NCI-H1092 treated with DMSO at 0.1 percent for 48 hours (cell line): ENCODE measurements around the gene LCN9.
"Not testable (repeated sequence)": the region's sequence is repeated elsewhere in the genome, so short reads cannot be mapped to it uniquely, and the experiment has no call there.

Source experiments
- DNase-seq: peaks from one replicate; lab custom pipeline; 2025; lab: John Stamatoyannopoulos, UW

The LCN9 gene

DNA sequence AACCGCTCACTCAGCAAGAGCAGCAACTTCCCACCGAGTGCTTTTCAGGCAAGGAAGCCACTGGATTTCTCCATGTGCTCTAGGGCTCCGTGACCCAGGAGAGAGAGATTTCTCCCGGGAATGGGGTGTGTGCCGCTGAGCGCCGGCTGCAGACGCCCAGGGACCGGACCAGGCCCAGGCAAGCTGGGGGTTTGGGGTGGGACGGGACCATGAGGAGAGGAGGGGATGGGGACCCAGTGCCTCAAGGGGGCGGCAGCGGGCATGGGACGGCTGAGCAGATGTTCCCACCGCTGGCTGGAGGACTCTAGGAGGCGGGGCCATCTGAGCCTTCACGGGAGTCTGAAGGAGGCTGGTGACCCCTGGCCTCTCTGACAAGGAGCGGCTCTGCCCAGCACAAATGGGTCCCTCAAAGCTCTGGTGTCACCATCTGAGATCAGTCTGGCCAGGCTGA, 8.5 kb downstream of the LCN9 start:
- no peak for DNase-seq

GRCh38 chr9:135672786-135673185, 9.7 kb downstream of the LCN9 start:
- DNase-seq: not testable (repeated sequence)

GRCh38 chr9:135673941-135674340, 10.8 kb downstream of the LCN9 start:
- no peak for DNase-seq

DNA sequence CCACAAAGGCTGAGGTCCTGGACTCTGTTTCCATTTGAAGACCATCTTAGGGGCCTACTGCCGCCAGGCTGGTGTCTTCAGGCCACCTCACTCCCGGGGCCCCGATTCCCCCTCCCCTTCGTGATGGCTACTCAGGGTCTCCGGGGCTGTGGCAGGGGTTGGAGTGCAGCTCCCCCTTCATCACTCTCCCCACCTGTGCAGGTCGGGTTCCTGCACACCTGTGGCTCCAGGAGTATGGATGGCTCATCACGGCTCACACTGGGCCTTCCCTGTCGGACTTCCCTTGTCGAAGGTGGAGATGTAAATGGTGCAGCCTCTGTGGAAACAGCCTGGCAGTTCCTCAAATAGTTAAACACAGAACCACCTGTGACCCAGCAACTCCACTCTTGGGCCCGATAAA, 11.9 kb downstream of the LCN9 start:
- DNase-seq: no peak

- no peak for DNase-seq
Observed at GRCh38 chr9:135676891-135677290, 13.8 kb downstream of the LCN9 start.

- DNase-seq: no peak
Observed at GRCh38 chr9:135677641-135678168, 14.6 kb downstream of the LCN9 start.

DNA sequence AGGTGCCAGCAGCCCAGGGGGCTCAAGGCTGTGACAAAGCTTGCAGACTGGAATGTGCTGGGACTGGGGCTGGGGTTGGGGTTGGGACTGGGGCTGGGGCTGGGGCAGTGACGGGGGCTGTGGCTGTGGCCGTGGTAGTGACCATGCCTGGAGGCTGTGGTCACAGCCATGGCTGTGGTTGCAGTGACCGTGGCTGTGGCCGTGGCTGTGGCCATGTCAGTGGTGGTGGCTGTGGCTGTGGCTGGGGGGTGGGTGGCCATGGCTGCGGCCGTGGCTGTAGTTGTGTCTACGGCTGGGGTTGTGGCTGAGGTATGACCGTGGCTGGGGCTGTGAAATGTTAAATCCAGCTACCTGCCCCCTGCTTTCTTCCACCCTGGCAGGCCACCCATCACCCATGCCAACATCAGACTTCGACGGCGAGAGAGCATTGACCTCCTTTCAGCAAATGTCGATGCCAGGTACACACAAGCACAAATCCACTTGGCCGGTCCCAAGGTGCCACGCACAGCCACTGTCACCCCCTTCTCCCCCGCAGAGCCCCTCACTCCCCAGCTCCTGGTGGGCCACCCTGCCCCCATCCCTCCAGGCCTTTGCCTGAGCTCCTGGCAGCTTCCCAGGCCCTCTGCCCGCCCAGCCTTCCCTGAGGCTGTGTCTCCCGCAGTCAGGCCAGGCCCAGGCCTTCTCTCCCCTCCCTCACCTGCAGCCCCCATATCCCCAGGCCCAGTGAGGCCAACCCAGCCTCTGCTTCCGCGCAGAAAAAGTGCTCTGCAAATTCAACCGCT, 15.3 kb downstream of the LCN9 start:
- no peak for DNase-seq

DNA sequence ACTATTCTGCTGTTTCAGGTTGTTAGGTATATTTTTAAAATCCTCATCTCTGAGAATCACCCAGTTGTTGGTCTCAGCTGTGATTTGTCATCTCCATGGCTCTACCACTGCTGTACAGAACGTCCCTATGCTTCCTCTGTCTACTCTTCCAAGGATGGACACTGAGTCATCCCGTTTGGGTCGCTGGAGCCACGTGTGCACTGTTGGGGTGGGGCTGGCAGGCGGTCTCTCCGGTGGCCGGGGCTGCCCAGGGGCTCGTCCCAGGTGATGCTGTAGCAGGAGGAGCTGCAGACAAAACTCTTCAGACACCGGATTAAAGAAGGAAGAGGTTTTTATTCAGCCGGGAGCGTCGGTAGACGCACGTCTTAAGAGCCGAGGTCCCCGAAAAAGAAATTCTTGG, 16.9 kb downstream of the LCN9 start:
- no peak for DNase-seq

- DNase-seq: no peak
Observed at GRCh38 chr9:135681161-135681560, 18.1 kb downstream of the LCN9 start.

DNA sequence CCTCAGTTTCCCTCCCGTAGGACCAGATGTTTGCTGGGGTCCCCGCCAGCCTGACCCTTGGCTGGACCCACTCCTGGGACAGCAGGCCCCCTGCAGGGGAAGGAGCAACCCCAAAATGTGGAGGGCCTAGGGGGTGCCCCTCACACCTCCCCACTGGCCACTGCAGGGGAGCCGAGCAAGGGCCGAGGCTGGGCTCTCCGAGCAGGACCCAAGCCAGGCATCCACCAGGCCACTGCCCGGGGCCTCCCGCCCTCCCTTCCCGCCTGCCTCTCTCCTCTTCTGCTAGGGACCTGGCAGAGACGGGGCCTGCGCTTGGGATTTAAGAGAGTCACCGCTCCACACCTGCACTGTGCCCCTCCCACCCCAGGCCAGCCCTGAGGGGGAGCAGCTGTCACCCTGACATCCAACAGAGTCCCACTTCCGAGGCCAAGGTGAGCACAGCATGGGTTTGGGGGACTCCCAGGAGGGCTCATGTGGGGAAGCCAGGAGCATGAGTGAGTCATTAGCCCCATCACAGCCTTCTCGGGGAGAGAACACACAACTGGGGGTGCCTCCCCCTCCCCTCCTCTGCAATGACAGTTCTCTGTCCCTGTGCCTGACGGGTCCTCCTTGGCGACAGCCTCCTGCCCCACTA, 20.4 kb downstream of the LCN9 start:
- DNase-seq: no peak

DNA sequence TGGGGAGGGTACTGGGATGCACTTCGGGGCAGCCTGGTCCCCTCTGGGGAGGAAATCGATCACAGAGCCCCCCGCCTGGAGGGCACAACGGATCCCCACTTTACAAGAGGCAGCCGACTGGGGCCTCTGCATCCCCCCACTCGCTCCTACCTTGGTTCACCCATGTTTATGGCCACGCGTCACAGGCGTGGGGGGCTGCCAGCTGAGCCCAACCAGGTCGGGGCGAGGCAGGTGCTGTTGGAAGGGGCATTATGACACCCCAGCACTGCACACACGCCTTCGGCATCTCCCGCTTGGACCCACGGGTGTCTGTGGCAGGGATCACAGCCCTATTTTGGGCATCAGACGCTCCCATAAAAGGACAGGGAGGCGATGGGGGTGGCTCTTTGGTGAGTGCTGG, 21.6 kb downstream of the LCN9 start:
- no peak for DNase-seq

GRCh38 chr9:135687216-135687615, 24.1 kb downstream of the LCN9 start:
- no peak for DNase-seq

DNA sequence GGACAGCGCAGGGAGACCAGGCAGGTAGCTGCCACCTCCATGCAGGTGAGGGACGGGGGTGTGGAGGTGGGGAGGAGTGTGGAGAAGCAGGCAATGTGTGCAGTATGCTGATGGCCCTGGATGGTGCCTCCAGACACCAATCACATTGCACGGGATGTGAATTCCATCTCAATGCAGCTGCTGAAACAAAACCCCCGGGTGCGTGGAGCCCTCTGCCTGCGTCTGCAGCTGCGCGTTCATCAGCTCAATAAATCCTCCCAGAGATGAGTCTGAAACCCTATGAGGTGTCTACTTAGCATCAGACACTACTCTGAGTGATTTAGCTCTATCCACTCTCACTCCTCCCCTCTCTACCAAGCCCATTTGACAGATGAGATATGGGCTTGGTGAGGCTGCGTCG, 25.9 kb downstream of the LCN9 start:
- DNase-seq: no peak

GRCh38 chr9:135690836-135691570, 27.9 kb downstream of the LCN9 start:
- DNase-seq: no peak

DNA sequence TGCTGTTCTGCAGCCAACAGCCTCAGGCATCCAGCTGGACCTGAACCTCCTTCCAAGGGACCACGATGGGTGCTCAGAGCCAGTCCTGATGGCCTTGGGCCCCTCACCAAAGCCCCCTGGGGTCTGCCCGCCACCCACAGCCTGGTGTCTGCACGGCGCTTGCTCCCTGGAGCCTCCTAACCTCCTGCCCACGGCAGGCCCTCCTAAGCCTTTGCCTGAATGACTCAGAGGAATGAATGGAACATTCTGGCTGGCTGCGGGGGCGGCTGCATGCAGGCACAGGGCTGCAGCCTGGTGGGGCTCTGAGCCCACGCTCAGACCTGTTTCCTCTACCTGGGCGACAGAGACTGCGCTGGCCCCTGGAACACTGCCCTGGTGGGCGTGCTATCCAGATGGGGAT, 29.3 kb downstream of the LCN9 start:
- no peak for DNase-seq

DNA sequence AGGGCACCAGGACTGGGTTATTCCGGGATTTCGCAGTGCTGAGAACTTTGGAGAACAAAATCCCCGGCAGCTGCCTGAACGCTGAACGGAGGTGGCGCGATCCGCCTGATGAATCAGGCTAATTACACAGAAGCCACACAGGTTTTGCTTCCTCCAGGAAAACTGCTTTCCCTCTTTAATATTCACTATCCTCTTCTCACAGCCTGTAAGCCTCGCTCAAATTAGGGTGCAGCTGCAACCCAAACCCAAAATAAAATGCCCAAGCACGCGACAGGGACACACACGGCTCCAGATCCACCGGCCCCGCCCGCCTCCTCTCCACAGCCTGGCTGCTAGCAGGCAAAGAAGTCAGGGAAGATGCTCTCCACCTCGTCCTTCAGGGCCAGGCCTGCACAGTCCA, 30.2 kb downstream of the LCN9 start:
- DNase-seq: no peak

DNA sequence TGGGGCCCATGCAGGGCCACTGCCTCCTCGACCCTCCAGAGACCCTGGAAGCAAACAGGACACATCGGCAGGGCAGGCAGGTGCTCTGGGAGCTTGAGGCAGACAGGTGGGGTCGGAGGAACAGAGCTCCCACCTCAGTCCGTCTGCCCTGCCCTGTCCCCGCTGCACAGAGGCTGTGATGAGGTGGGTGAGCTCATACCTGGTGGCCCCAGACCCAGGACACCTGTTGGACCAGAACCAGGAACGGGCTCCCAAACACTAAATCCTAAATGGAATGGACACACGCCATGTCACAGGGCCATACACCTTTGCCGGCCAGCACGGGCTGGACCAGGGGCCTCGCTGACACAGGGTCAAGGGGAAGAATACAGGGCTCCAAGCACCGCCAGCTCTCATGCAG, 30.7 kb downstream of the LCN9 start:
- no peak for DNase-seq

DNA sequence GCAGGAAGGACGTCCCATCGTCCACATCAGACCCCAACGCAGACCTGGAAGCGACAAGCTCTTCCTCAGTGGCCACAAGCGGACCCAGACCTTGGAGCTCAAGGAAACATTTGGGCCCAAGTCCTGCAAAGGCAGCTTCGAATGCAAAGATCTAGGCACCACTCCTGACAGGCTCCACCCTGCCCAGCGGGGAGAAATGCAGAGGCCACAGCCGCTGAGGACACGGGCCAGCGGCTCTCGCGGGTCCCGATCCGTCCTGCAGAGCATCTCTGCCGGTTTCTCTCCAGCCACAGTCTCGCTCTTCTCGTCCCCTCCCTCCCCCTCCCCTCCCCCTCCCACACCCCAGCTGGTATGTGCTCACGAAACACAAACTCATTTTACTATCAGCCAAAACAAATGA, 31.3 kb downstream of the LCN9 start:
- no peak for DNase-seq

- DNase-seq: no peak
Observed at GRCh38 chr9:135695036-135695435, 31.9 kb downstream of the LCN9 start.

- no peak for DNase-seq
Observed at GRCh38 chr9:135695642-135696041, 32.5 kb downstream of the LCN9 start.

- DNase-seq: no peak
Observed at GRCh38 chr9:135696446-135696845, 33.3 kb downstream of the LCN9 start.

DNA sequence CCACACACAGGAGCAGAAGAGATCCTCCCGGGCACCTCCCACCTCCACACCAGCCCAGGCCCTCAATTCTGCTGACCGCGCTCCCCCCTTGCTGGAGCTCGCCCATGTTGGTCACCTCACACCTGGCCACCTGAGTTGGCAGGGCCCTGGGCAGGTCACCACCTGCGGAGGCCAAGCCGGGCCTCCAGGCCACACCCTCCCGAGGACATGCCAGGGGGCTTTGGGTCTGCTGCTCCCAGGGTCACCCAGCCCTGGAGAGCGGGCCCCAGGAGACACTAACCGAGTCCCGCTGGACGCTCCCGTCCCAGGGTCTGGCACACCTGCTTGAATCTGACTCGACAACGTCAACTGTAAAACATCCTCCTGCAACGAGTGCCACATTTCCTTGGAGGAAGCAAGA, 34.1 kb downstream of the LCN9 start:
- DNase-seq: no peak

GRCh38 chr9:135698236-135698635, 35.1 kb downstream of the LCN9 start:
- no peak for DNase-seq
